ENCODE data around the gene ZNF407. TPM values are rescaled to one million over a fixed set of nuclear protein-coding genes. Genes with fewer than 3 reads are reported as not detected.

The ZNF407 gene
- total and polyA plus RNA-seq, 2 experiments from 2014 or later, result 2.1 to 10.4 TPM

- H3K79me2 ChIP-seq (replicated peaks; ENCODE audit: insufficient read depth), result no peaks in the 10 kb centered on the region
- no peak overlapping the region for H3K4me2 ChIP-seq
- no peaks in the 10 kb centered on the region for H3K36me3 Mint-ChIP-seq (ENCODE audit: low read depth)
- H3K9me3 Mint-ChIP-seq, result no peaks in the 10 kb centered on the region
- H3K4me1 ChIP-seq (ENCODE audit: insufficient read depth), result peaks cover 9% of the 10 kb centered on the region; the same call in 1 of the 2 replicates
- ATAC-seq (no peak), DNase-seq (ENCODE audit: low spot score) (no peak)
- no peak overlapping the region for H3K4me3 ChIP-seq
- no peaks in the 10 kb centered on the region for H3K36me3 ChIP-seq (ENCODE audit: insufficient read depth)
- no peaks in the 10 kb centered on the region for H4K20me1 ChIP-seq (replicated peaks; ENCODE audit: insufficient read depth)
- no peak overlapping the region for H2AFZ ChIP-seq
- H3K9me2 ChIP-seq (ENCODE audit: insufficient read depth), result no peaks in the 10 kb centered on the region
- H3K27ac ChIP-seq (ENCODE audit: low read depth), result no peak overlapping the region
- H3K4me3 Mint-ChIP-seq, result no peak overlapping the region
- peaks cover 8% of the 10 kb centered on the region for H3K4me1 Mint-ChIP-seq
- H3F3A ChIP-seq (replicated peaks; ENCODE audit: low read depth), result no peaks in the 10 kb centered on the region
- H3K27me3 ChIP-seq (ENCODE audit: insufficient read depth), result no peaks in the 10 kb centered on the region
- TF ChIP-seq EZH2 (IDR thresholded peaks at IDR 0.05; ENCODE audit: low read depth, unreplicated experiment) (no peak), ETS1 (IDR thresholded peaks at IDR 0.05) (no peak), CREB1 (CRISPR knock-in tag; IDR thresholded peaks at IDR 0.05; ENCODE audit: low read depth) (no peak), CTCF (conservative IDR thresholded peaks at IDR 0.05; ENCODE audit: low read depth in 2 of 2) (no peak), REST (IDR thresholded peaks at IDR 0.05; ENCODE audit: unreplicated experiment) (no peak), STAT1 (IDR thresholded peaks at IDR 0.05; ENCODE audit: unreplicated experiment) (no peak), ZNF462 (CRISPR knock-in tag; IDR thresholded peaks at IDR 0.05) (no peak), POLR2AphosphoS5 (IDR thresholded peaks at IDR 0.05; ENCODE audit: low read depth) (no peak), ZNF331 (CRISPR knock-in tag; IDR thresholded peaks at IDR 0.05; ENCODE audit: low read depth) (no peak), JUNB (IDR thresholded peaks at IDR 0.05; ENCODE audit: unreplicated experiment) (no peak), EZH2phosphoT487 (IDR thresholded peaks at IDR 0.05; ENCODE audit: unreplicated experiment) (no peak), ZNF114 (CRISPR knock-in tag; IDR thresholded peaks at IDR 0.05) (no peak), NANOG (IDR thresholded peaks at IDR 0.05; ENCODE audit: borderline replicate concordance) (no peak)
- no peak overlapping the region for H3K27ac Mint-ChIP-seq
- peaks cover 1% of the 10 kb centered on the region for H3K27me3 Mint-ChIP-seq (ENCODE audit: insufficient read depth, low read depth, poor library complexity)
Measured at GRCh38 chr18:75043478-75043877, 445.8 kb downstream of the ZNF407 start.
